Measurements from ENCODE around the gene MYBBP1A.

Gene MYBBP1A

DNA sequence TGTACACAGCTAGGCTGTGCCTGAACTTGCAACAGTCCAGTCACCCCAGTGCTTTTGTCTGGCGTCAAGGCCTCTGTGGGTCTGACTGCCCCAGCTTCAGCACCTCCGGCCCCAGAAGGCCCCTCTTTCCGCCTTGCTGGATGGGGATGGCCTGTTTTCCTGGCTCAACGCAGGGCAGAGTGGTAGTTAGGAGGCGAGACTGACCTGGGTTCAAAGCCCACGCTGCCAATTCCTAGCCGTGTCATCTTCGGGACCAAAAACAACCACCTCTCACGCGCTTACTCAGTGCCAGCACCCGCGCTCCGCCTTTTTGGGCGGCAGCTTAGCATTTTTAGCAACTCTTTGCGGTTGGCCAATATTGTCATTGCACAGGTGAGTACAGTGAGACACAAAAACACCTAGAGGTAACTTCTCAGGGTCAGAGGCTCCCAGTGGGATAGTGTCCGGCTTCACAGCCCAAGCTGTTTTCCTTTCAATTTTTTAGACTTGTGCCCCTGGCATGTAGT, 4.6 kb downstream of the MYBBP1A start:
- DNase-seq (ENCODE audit: low read depth in 2 of 2): no peak

DNA sequence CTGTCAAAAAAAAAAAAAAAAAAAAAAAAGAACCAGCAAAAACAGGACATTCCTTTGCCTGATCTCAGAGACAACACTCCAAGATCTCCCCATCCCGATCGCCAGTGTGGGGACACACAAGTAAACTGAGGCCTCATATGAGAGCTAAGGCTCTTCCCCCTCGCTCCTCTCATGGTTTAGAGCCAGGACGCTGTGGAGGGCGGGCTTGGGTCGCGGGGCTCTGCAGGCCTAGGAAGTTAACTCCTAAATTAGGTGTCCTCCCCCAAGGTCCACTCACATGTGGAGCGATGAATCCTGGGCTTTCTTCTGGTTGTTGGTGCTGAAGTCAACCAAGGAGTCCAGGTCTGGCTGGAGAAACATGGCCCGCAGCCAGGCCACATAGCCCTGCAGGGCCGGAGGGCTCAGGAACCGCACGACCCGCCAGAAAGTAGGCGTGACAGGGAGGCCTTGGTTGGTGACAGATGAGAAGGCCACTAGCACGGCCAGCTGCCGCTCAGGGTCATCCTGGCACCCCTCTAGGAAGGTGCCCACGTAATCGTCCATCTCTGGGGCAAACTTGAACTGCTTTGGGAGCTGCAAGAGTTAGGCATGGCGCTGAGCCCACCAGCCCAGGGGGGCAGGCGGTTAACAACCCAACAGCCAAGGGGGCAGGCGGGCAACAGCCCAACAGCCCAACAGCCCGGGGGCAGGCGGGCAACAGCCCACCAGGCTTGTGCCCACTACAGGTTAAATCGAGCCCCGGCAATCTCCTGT, 5.2 kb downstream of the MYBBP1A start:
- no peak for DNase-seq (ENCODE audit: low read depth in 2 of 2)

DNA sequence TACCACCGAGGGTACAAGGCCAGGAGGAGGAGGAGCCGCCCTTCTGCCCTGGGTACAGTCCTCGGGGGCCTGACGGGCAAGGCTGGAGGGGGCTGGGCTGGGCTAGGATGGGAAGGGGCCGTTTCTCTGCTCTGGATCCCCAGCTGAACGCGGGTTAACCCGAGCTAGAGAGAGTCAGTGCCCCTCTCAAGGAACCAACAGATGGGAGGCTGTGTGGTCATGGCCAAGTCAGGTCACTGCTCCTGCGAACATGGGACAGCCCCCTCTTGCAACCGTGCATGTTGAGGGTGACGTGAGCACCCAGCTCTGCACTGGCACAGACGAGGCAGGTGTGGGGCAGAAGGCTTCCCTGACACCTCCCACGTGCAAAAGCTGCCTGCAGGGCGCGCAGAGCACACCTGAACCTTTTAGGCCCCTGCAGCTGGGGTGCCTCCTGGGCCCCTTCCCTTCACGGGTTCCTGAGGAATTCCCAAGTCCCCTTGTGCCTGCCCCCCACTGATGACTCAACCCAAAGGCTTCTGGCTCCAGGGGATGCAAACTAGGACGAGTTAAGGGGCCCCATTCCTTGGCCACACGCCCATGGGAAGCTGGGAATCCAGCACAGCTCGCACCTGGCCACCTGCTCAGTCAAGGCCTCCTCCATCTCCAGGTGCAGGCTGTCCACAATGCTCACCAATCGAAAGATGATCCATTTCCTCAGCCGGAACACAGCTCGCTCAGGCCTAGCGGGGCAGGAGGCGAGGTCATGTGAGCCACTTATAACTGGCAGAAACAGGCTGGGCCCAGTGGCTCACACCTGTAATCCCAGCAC, 6.3 kb downstream of the MYBBP1A start:
- no peak for DNase-seq (ENCODE audit: low read depth in 2 of 2)

DNA sequence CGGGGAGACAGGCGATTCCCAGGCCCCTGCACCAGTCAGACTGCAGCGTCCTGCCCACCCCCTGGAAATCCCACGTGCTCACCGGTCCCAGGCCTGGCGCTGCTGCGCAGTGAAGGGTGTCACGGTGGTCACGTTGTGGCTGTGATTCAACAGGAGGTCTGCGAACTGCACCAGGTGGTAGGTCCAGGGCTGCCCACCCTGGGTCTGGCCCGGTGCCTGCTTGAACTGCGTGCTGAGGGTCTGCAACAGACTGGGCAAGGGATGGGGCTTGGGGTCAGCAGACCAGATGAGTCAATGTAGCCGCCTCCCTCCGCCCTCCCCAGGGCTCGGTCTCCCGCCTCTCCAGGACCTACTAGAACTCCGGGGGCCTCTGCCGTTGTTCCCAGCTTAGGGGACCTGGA, 7.1 kb downstream of the MYBBP1A start:
- DNase-seq (ENCODE audit: low read depth in 2 of 2): no peak

DNA sequence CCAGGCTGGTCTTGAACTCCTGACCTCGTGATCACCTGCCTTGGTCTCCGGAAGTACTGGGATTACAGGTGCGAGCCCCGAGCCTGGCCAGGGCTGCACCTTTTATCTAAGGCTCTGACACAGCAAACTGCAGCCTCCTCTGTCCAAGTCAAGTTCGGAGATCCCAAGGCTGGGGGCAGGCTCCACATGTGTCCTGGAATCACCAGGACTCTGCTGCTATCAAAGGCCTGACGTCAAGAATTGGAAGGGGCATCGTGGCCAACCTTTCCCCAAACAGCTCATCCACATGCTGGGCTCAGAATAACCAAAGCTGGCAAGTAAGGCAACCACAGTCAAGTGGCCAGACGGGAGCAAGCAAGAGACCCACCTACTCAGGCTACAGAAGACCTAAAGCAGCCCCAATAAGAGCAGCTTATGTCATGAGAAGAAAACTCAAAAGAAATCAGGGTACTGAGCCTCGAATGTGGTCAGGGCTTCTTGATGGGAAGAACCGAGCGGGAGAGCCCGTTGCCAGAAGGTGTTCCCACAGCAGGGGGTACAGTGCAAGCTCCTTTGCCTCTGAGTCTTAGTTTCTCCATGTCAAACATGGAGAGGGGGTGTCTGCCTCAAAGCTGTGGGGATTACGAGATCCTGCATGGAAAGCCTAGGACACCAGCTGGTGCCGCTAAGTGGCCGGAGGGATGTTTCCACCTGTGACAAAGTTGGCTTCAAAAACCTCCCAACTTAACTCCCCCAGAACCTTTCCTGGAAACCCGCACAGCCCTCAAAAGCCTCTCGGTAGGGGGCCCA, 7.9 kb downstream of the MYBBP1A start:
- no peak for DNase-seq (ENCODE audit: low read depth in 2 of 2)

DNA sequence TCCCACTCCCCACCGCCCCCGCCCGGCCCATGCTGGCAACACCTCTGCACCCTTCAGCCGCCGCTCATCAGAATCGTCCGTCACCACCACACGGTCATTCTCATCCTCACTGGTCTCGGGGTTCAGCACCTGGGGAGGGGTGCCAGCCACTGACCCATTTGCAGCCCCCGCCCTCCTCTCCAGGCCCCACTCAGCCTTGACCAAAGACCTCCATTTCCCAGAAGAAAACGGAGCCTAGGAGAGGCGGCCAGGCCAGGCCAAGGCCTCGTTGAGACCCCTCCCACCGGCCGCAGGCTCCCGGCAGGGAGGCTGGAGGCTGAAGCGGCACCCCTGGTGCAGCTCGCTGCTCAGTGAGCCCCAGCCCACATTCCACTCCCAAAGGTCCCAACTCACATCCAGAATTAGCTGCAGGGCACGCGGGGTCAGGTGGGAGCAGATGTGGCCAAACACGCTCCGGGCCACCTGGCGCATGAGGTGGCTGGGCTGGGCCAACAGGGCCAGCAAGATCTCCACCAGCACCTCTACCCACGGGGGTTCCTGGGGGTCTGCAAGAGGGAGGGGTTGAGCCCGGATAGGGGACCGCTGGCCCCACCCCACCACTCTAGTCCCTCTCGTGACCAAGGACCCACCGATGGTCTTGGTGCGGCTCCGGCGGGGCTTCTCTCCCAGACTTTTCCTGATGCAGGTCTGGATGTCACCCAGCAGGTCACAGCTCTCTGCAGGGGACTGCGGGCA, 9.8 kb downstream of the MYBBP1A start:
- DNase-seq (ENCODE audit: low read depth in 2 of 2): no peak

DNA sequence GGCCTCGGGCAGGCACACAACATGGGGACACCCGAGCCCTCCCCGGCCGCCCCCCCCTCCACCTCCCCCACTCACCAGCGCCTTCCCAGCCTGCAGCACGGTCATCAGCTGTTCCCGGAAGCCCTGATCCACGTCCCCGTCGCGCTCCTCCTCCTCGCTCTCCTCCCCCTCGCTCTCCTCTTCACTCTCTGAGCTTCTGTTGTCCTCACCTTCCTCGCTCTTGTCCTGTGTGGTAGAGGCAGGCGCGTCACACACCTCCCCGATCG, 10.3 kb downstream of the MYBBP1A start:
- DNase-seq (ENCODE audit: low read depth in 2 of 2): no peak

DNA sequence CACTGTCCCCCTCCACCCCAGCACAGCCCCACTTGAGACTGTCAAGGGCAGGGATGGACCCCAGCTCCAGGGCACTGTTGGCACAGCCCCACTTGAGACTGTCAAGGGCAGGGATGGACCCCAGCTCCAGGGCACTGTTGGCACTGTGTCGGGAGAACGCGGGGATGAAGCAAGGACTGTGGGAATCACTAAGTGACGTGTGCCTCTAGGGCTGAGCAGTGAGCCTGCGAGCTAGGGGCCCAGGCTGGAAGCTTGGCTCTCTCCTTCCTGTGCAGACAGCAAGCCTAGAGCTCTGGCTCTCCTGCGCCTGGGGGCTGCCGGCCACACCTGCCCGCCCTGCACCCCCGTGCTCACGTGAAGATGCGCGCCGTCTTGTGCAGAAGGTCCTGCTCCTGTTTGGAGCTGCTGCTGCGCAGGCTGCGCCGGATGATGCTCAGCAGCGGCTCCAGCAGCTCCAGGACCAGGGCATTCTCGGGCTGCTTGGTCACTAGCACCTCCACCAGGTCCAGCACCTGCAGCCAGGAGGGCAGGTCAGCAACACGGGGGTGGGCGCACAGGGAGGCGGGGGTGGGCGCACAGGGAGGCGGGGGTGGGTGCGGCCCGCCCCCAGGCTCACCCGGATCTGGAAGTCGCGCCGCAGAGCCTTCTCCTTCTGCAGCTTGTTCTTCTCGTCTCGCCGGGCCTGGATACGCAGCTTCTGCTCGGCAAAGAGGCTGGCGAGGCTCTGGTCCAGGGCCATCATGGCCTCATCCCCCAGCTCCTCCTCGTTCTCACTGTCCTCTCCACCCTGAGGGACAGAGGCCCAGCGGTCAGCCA, 10.8 kb downstream of the MYBBP1A start:
- DNase-seq (ENCODE audit: low read depth in 2 of 2): no peak

DNA sequence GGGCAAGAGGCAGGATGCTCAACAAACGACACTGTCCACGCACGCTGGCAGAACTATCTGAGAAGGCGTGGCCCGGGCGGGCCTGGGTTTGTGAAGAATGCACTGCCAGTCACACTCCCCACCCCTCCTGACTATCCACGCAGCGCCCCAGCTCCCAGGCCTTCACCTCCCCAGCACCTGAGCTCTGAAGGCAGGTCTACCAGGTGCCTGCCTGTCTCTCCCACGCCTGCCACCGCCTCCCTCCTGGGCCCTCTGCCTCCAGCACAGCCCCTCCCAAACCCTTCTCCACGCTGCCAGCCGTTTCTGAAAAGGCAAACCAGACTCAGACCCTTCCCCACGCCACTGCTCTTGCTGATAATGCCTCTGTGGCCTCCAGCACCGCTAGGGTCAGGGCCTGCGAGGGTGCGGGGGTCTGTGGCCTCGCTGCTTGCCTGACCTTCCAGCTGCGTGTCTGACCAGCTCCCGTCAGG, 11.6 kb downstream of the MYBBP1A start:
- no peak for DNase-seq (ENCODE audit: low read depth in 2 of 2)

DNA sequence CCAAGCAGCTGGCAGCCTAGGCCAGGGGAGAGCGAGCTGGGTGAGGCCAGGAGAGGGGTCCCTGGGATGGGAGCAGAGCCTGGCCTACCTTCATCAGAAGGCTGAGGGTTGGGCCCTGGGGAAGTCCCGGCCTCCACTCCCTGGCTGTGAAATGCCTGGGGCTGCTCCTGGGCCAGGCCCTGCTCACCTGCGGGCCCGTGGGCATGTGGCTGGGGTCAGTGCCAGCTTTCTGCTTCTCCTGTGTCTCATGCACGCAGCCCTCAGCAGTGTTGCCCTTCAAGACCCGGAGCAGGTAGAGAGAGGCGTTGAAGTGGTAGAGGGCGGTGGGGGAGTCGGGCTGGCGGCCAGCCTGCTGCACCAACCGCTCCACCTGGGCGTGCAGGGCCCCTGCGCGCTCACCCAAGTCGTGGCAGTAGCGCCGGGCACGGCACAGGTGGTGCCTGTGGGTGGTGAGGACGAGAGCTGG, 12.4 kb downstream of the MYBBP1A start:
- DNase-seq (ENCODE audit: low read depth in 2 of 2): no peak

DNA sequence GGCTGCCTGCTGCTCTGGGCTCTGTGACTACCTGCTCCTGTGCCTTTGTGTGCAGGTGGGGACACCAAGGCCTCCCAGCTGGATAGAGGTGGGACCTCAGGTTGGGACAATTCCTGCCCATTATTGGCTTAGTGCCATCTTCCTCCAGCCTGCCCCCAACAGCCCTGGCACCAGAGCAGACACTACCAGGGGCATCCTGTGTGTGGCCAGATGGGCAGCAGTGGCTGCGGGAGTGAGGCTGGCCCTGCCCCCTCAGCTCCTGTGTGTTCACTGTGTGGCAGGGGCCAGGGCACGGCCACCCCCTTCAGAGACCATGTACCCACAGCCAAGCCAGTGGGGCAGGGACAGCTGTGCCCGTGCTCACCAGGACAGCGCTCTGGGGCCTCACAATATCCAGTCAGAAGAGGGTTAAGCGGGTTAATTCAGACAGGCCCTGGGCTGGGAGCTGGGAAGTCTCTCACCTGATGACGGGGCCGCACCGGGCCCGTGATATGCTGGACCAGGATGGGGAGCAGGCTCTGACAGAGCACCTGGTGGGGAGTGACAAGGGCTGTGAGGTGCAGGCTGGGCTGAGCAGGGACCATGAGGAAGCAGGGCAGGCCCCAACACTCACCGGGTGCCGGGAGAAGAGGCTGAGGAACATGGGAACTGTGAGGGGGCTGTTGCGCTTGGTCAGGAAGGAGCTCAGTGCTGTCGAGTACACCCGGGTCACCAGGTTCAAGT, 13.0 kb downstream of the MYBBP1A start:
- no peak for DNase-seq (ENCODE audit: low read depth in 2 of 2)

DNA sequence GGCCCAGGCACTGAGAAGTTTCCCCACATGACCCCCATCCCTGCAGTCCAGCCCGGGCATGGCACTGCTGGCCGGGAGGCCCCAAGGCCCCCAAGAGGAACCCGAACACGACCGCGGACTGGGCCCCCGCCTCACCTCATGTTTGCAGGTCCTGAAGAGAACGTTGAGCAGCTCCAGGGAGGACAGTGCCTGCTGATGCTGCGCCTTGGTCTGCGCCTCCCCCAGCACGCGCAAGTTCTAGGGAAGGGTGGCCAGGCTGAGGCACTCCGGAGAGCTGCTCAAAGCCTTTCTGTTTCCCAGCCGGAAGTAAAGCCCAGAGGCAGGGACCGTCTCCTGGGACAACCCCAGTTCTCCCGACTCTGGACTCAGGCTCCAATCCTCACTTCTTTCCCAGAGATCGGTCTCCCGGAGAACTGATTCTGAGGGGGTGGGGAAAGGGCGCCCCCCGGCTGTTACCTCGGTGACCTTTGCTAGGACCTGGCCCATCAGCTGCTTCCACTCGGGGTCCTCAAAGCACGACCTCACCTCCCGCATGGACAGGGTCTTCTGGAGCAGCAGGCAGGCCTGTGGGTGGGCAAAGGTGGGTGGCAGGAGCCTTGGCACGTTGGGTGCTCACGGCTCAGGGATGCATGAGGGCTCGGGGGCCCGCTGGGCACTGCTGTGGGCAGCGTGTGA, 13.7 kb downstream of the MYBBP1A start:
- no peak for DNase-seq (ENCODE audit: low read depth in 2 of 2)

DNA sequence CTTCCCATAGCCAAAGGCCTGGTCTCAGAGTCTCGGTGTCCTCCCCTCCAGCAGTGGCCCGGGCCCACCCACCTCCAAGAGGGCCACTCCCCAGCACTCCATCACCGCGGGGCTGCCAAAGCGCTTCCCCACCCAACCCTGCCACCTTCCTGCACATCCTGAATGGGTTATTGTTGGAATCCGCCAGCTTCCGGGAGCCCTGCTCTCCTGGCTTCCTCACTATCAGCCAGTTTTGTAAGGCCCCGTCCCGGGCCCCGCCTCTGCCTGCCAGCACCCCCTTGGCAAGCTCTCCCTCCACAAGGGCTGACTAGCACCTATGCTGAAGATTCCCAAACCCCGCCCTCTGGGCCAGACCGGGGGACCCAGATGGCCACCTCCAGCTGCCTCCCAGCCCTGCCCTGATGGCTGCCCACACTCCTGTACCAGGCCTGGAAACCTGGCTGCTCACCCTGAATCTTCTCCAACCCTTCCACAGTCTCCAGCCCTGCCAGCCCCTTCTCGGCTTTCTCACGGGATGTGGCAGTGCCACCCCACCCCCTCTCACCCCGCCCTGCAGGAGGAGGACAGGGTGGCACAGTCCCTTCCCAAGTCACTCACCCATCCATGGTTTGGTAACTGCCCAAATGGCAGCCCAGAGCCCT, 14.4 kb downstream of the MYBBP1A start:
- DNase-seq (ENCODE audit: low read depth in 2 of 2): no peak

DNA sequence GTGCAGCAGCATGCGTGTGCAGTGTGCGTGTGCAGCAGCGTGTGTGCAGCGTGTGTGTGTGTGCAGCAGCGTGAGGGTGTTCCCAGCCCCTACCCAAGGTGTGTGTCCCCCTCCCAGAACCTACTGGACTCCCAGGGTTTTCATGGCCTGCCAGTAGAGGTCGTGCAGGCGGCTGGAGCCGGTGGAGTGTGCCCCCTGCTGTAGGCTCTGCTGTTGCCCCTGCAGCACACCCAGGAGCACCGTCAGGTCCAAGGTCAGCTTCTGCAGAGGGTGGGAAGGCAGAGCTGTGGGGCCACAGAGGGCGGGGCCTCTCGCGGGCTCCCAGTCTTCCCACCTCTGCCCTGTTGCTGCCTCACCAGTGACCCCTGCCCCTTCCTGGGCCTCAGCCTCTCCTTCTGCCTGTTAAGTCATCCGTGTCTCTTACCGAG, 14.9 kb downstream of the MYBBP1A start:
- DNase-seq (ENCODE audit: low read depth in 2 of 2): no peak

DNA sequence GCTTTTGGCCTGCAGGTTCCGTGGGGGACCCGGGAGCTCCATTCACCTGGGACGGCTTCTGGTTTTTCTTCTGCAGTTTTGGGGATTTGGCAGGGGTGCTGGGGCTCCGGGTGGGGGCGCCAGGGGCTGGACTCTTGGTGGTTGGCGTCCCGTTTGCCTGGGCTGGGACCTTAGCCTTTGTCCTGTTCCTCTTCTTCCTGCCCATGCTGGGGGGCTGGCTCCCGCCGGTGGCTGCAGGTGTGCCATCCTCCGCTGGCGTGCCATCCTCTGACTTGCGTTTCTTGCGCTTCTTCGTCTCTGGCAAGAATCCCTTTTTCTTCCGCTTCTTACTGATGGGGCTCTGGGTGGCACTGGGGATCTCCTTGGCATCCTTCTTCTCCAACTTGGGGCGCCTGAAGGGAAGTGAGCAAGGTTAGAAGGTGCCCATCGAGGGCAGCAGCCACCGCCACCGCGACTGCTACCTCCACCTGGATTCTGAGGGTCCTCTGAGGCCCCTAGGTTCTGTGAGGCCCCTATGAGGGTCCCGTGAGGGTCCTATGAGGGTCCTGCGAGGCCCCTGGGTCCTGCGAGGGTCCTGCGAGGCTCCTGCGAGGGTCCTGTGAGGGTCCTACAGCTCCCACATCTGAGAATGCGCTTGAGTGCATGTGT, 15.5 kb downstream of the MYBBP1A start:
- DNase-seq (ENCODE audit: low read depth in 2 of 2): no peak

DNA sequence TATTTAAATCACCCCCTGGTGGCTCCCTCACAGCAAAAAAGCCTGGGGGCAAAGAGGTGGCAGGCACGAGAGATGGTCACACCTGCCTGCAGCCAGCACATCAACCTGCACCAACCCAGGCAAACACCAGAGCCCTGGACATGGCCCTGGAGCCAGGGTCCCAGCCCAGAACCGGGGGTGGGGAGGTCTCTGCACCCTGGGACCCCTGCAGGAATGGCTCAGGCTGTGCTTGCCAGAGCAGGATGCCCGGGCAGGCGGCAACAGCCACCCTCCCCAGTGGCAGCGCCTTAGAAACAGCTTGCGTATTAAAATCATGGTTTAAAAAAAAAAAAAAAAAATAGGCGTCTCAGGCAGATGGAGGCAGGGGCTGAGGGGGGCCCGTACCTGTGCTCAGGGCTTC, 16.2 kb downstream of the MYBBP1A start:
- no peak for DNase-seq (ENCODE audit: low read depth in 2 of 2)

DNA sequence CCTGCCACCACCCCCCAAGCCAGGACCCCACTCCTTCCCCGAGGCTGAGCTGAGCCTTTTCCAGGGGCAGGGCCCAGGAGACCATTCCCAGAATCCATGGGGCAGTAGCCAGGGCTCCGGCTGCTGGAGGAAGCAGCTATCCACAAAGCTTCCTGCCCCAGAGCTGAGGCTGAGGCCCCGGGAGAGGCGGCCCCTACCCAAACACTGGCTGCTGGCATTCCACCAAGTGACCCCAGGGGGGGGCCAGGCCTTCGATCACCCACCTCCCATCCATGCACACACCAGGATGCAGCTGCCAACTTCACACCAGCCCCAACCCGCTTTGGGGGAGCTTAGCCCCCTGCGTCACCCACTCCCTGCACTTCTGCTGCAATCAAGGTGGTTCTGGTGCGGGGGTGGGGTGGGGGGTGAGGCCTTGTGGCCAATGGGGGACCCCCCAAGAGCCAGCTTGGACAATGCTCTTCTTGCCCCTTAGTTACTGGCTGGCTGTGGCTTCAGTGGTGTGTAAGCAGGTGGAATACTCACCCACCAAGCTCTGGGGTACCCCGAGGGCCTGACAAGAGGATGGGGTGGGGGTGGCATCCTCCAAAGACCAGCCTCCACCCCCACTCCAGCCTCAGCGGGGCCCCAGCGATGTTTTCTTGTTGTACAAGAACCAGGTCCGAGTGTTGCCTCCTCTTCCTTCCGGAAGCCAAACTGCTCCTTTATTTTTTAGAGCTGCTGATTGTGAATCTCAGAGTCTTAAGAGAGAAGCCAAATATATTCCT, 16.8 kb downstream of the MYBBP1A start:
- no peak for DNase-seq (ENCODE audit: low read depth in 2 of 2)
